H9 (cell line): ENCODE results near the gene ANO6. TPM values are rescaled to one million over a fixed set of nuclear protein-coding genes. Genes with fewer than 3 reads are reported as not detected.

Experiments
- DNase-seq: peaks from one replicate; pipeline ENCODE4 v3.0.0-alpha.2; 2017
- H2AFZ ChIP-seq: one replicate; pipeline ENCODE4 v1.6.1; 2013; ENCODE audit warnings: mild to moderate bottlenecking, low read length, control low read depth, moderate library complexity
- H2AK5ac ChIP-seq: 2 replicates; pipeline ENCODE4 v1.6.1; 2013; ENCODE audit warnings: low read length, control low read depth, mixed read lengths; ENCODE audit not compliant: insufficient read length
- H2BK120ac ChIP-seq: one replicate; pipeline ENCODE4 v1.6.1; 2013; ENCODE audit warnings: low read depth, mild to moderate bottlenecking, low read length, control low read depth, inconsistent platforms; ENCODE audit not compliant: poor library complexity, severe bottlenecking
- H2BK12ac ChIP-seq: 2 replicates; pipeline ENCODE4 v1.6.1; 2013; ENCODE audit warnings: low read length, control low read depth, mixed read lengths, low read depth; ENCODE audit not compliant: insufficient read length
- H2BK15ac ChIP-seq: 2 replicates; pipeline ENCODE4 v1.6.1; 2013; ENCODE audit warnings: low read depth, low read length, control low read depth
- H2BK20ac ChIP-seq: one replicate; pipeline ENCODE4 v1.6.1; 2013; ENCODE audit warnings: low read depth, mild to moderate bottlenecking, low read length, control low read depth, inconsistent platforms; ENCODE audit not compliant: poor library complexity, severe bottlenecking
- H2BK5ac ChIP-seq: 2 replicates; pipeline ENCODE4 v1.6.1; 2013; ENCODE audit warnings: low read length, control low read depth, mixed read lengths; ENCODE audit not compliant: insufficient read length
- H3K14ac ChIP-seq: 2 replicates; pipeline ENCODE4 v1.6.1; 2013; ENCODE audit warnings: low read length, control low read depth; ENCODE audit not compliant: insufficient read depth
- H3K18ac ChIP-seq: 2 replicates; pipeline ENCODE4 v1.6.1; 2013; ENCODE audit warnings: low read depth, mild to moderate bottlenecking, mixed read lengths, low read length, control low read depth; ENCODE audit not compliant: insufficient read length
- H3K23ac ChIP-seq: 2 replicates; pipeline ENCODE4 v1.6.1; 2013; ENCODE audit warnings: low read length, control low read depth, mixed read lengths, low read depth; ENCODE audit not compliant: insufficient read length
- H3K23me2 ChIP-seq: 2 replicates; pipeline ENCODE4 v1.6.1; 2013; ENCODE audit warnings: low read depth, mild to moderate bottlenecking, mixed read lengths, low read length, control low read depth; ENCODE audit not compliant: insufficient read length, poor library complexity, severe bottlenecking
- H3K27ac ChIP-seq: 2 replicates; pipeline ENCODE4 v1.5.1; 2013; ENCODE audit warnings: low read length, control low read depth, mixed read lengths, low read depth; ENCODE audit not compliant: insufficient read length
- H3K27me3 ChIP-seq: 2 replicates; pipeline ENCODE4 v1.6.1; 2013; ENCODE audit warnings: low read length, control low read depth, inconsistent platforms; ENCODE audit not compliant: insufficient read depth
- H3K4ac ChIP-seq: 2 replicates; pipeline ENCODE4 v1.6.1; 2013; ENCODE audit warnings: low read depth, mild to moderate bottlenecking, control low read depth, inconsistent platforms, low read length, moderate library complexity
- H3K4me1 ChIP-seq: 2 replicates; pipeline ENCODE4 v1.6.1; 2013; ENCODE audit warnings: low read length, control low read depth, inconsistent platforms; ENCODE audit not compliant: insufficient read depth
- H3K4me2 ChIP-seq: 2 replicates; pipeline ENCODE4 v1.6.1; 2013; ENCODE audit warnings: low read length, control low read depth, mixed read lengths; ENCODE audit not compliant: insufficient read length, insufficient read depth
- H3K56ac ChIP-seq: 2 replicates; pipeline ENCODE4 v1.6.1; 2013; ENCODE audit warnings: low read depth, mild to moderate bottlenecking, mixed read lengths, low read length, control low read depth; ENCODE audit not compliant: insufficient read length
- H3K79me1 ChIP-seq: 2 replicates; pipeline ENCODE4 v1.6.1; 2013; ENCODE audit warnings: low read depth, mild to moderate bottlenecking, moderate library complexity, low read length, control low read depth, inconsistent platforms; ENCODE audit not compliant: insufficient read depth, poor library complexity, severe bottlenecking
- H3K79me2 ChIP-seq: 2 replicates; pipeline ENCODE4 v1.6.1; 2013; ENCODE audit warnings: low read length, control low read depth, inconsistent platforms; ENCODE audit not compliant: insufficient read depth
- H3K9ac ChIP-seq: 2 replicates; pipeline ENCODE4 v1.6.1; 2013; ENCODE audit warnings: low read length, control low read depth, mixed read lengths; ENCODE audit not compliant: insufficient read length; ENCODE audit errors: extremely low read depth
- H3K9me3 ChIP-seq: one replicate; pipeline ENCODE4 v1.6.1; 2013; ENCODE audit warnings: low read depth, low read length, inconsistent platforms; ENCODE audit not compliant: control insufficient read depth
- H3T11ph ChIP-seq: one replicate; pipeline ENCODE4 v1.6.1; 2013; ENCODE audit warnings: mild to moderate bottlenecking, low read length, control low read depth, inconsistent platforms
- H4K20me1 ChIP-seq: one replicate; pipeline ENCODE4 v1.6.1; 2013; ENCODE audit not compliant: control insufficient read depth, insufficient read length, insufficient read depth
- H4K5ac ChIP-seq: 2 replicates; pipeline ENCODE4 v1.6.1; 2013; ENCODE audit warnings: low read depth, mild to moderate bottlenecking, mixed read lengths, low read length, control low read depth; ENCODE audit not compliant: insufficient read length
- H4K8ac ChIP-seq: replicated peaks from 2 replicates; pipeline ENCODE4 v1.6.1; 2013; ENCODE audit warnings: low read length, control low read depth, mixed read lengths, low read depth; ENCODE audit not compliant: insufficient read length
- H4K91ac ChIP-seq: 2 replicates; pipeline ENCODE4 v1.6.1; 2013; ENCODE audit warnings: low read depth, mild to moderate bottlenecking, moderate library complexity, mixed read lengths, low read length, control low read depth; ENCODE audit not compliant: insufficient read length
- H3K27ac Mint-ChIP-seq, 3 experiments: 2 replicates in 2 of 3; 3 replicates in 1 of 3; pipeline ENCODE4 v1.8.0; 2020 to 2021; ENCODE audit warnings: mixed read lengths in 3 of 3, mild to moderate bottlenecking in 1 of 3, moderate library complexity in 1 of 3
- H3K27me3 Mint-ChIP-seq: 2 replicates; pipeline ENCODE4 v1.8.0; 2021; ENCODE audit warnings: low read depth, mild to moderate bottlenecking, moderate library complexity, mixed read lengths
- H3K36me3 Mint-ChIP-seq, 3 experiments: 2 replicates in 2 of 3; 3 replicates in 1 of 3; pipeline ENCODE4 v1.8.0; 2020 to 2021; ENCODE audit warnings: low read depth in 3 of 3, mixed read lengths in 3 of 3; ENCODE audit not compliant: insufficient read depth in 1 of 3
- H3K4me1 Mint-ChIP-seq, 2 experiments: 2 replicates each; pipeline ENCODE4 v1.8.0; 2020; ENCODE audit warnings: mixed read lengths in 2 of 2
- H3K4me3 Mint-ChIP-seq, 2 experiments: 2 replicates in 1 of 2; 3 replicates in 1 of 2; pipeline ENCODE4 v1.8.0; 2020 to 2021; ENCODE audit warnings: mild to moderate bottlenecking in 2 of 2, mixed read lengths in 2 of 2, moderate library complexity in 1 of 2
- H3K9me3 Mint-ChIP-seq, 2 experiments: 2 replicates in 1 of 2; 3 replicates in 1 of 2; pipeline ENCODE4 v1.8.0; 2020; ENCODE audit warnings: mild to moderate bottlenecking in 2 of 2, mixed read lengths in 2 of 2, moderate library complexity in 1 of 2
- CTCF ChIP-seq: fragments of 200-600 bp; sonication (generic); conservative IDR thresholded peaks from 3 replicates; pipeline ENCODE4 v1.8.0; 2021; ENCODE audit warnings: antibody characterized with exemption, mild to moderate bottlenecking
- WGBS: extraction: QIAGEN DNeasy Blood & Tissue Kit; methylation state at CpG from one replicate; pipeline ENCODE4 v1.1.7; 2013; ENCODE audit warnings: missing lambda C conversion rate, low lambda C conversion rate, mixed read lengths; ENCODE audit not compliant: insufficient read length; ENCODE audit errors: extremely low coverage; 5-methylcytosine and 5-hydroxymethylcytosine counted together
- total RNA-seq: library from RNA; stranded (reverse); gene quantifications from 2 replicates; pipeline ENCODE4 v1.2.1, GENCODE V29; 2021

ANO6 gene
- total RNA-seq, 1 experiment from 2014 or later = 24.3 TPM

GRCh38 chr12:45286621-45287020 is 70.7 kb downstream of the ANO6 start:
- no peak overlapping the region for H3K27ac Mint-ChIP-seq
- no peak for TF ChIP-seq CTCF
- H3K27ac ChIP-seq = no peak overlapping the region

More at GRCh38 chr12:45286621-45287020, 70.7 kb downstream of the ANO6 start:
- H3K9me3 Mint-ChIP-seq = no peaks in the 10 kb centered on the region
- Histone ChIP-seq H3K4me1 (peaks cover 3% of the 10 kb centered on the region; the same call in 1 of the 2 replicates), H2BK15ac (no peak overlapping the region), H3K23me2 (no peaks in the 10 kb centered on the region), H3K56ac (no peak overlapping the region), H3K79me2 (0 out of 2 replicates have a peak, but pooled peaks cover 2% of the 10 kb centered on the region), H4K20me1 (no peaks in the 10 kb centered on the region), H4K5ac (no peak overlapping the region), H4K8ac (no peak overlapping the region), H3K27me3 (no peaks in the 10 kb centered on the region), H3T11ph (no peak overlapping the region), H3K14ac (no peak overlapping the region), H3K9ac (no peak overlapping the region), H3K4me2 (no peak overlapping the region), H2BK5ac (no peak overlapping the region), H2BK20ac (no peak overlapping the region), H3K18ac (no peak overlapping the region), H2AFZ (no peak overlapping the region), H3K4ac (no peak overlapping the region), H3K79me1 (no peaks in the 10 kb centered on the region), H3K9me3 (no peaks in the 10 kb centered on the region), H2BK120ac (no peak overlapping the region), H3K23ac (no peak overlapping the region), H2AK5ac (no peak overlapping the region), H2BK12ac (no peak overlapping the region), H4K91ac (no peak overlapping the region)
- H3K4me1 Mint-ChIP-seq = peaks cover 36 to 37% of the 10 kb centered on the region in 2 experiments
- H3K27me3 Mint-ChIP-seq = no peaks in the 10 kb centered on the region
- DNase-seq = no peak
- no CpG with 5 or more reads among the region's 2 CpGs for WGBS
- H3K4me3 Mint-ChIP-seq = no peak overlapping the region
- H3K36me3 Mint-ChIP-seq = peaks cover 0 to 2% (median under 1%) of the 10 kb centered on the region in 3 experiments; a peak in 1 of 7 replicates
